Measurements from ENCODE around the gene PRLHR.

PRLHR gene

GRCh38 chr10:118565301-118566075 is 30.0 kb downstream of the PRLHR start:
- H3K4me3 ChIP-seq (ENCODE audit: low read depth, low read length), result no peak overlapping the region
- TF ChIP-seq, protein P1, sequence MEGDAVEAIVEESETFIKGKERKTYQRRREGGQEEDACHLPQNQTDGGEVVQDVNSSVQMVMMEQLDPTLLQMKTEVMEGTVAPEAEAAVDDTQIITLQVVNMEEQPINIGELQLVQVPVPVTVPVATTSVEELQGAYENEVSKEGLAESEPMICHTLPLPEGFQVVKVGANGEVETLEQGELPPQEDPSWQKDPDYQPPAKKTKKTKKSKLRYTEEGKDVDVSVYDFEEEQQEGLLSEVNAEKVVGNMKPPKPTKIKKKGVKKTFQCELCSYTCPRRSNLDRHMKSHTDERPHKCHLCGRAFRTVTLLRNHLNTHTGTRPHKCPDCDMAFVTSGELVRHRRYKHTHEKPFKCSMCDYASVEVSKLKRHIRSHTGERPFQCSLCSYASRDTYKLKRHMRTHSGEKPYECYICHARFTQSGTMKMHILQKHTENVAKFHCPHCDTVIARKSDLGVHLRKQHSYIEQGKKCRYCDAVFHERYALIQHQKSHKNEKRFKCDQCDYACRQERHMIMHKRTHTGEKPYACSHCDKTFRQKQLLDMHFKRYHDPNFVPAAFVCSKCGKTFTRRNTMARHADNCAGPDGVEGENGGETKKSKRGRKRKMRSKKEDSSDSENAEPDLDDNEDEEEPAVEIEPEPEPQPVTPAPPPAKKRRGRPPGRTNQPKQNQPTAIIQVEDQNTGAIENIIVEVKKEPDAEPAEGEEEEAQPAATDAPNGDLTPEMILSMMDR (IDR thresholded peaks at IDR 0.05; ENCODE audit: low read depth, low read length), result no peak
- TF ChIP-seq POLR2A (IDR thresholded peaks at IDR 0.05; ENCODE audit: extremely low read depth, insufficient read length), result no peak
- no peak for TF ChIP-seq MYC (IDR thresholded peaks at IDR 0.05; ENCODE audit: low read depth, low read length)
- no peak for TF ChIP-seq MAX (IDR thresholded peaks at IDR 0.05; ENCODE audit: low read depth, low read length)
- no peak for DNase-seq (ENCODE audit: low read depth)

DNA sequence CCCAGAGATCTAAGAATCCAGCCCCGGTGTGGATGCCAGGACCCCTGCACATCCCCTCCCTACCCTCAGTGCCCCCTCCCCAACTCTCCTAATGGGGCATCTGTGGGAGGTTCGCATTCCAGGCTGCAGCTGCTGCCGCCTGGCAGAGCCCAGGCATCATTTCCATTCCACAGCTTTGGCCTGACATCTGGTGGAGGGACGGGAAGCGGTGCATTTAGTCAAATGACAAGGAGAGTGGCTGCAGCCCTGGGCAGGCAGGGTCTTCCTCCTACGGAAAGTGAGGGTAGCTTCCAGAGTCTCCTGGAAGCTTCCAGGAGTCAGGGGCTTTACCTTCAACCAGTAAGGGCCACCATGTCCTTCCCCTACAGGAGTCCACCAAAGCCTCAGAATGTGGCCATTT is 30.8 kb downstream of the PRLHR start:
- no peak overlapping the region for H3K4me3 ChIP-seq (ENCODE audit: low read depth, low read length)
- TF ChIP-seq, protein P1 (IDR thresholded peaks at IDR 0.05; ENCODE audit: low read depth, low read length), result no peak
- TF ChIP-seq MAX (IDR thresholded peaks at IDR 0.05; ENCODE audit: low read depth, low read length), result no peak
- no peak for TF ChIP-seq POLR2A (IDR thresholded peaks at IDR 0.05; ENCODE audit: extremely low read depth, insufficient read length)
- TF ChIP-seq MYC (IDR thresholded peaks at IDR 0.05; ENCODE audit: low read depth, low read length), result no peak
- DNase-seq (ENCODE audit: low read depth), result no peak

GRCh38 chr10:118564114-118564513 is 31.3 kb downstream of the PRLHR start:
- DNase-seq (ENCODE audit: low read depth), result no peak

DNA sequence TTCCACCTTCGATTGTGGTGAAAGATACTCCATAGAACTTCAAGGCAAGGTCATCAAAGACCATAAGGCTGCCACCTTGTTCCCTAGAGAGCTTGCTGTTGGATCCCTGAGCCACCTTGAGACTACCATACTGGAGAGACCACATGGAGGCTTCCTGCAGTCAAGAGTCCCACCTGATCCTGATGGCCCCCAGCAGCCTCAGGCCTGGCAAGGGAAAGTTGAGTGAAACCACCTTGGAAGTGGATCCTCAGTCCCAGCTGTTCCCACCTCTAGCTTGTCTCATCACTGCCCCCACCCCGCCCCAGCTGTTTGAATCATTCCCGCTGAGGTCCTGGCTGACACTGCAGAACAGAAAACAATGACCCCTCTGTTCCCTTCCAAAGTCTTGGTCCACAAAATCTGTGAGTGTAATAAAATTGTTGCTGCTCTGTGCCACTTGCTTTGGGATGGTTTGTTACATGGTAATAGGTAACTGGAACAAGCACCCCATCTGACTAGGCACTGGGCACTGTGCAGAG is 32.0 kb downstream of the PRLHR start:
- no peak overlapping the region for H3K4me3 ChIP-seq (ENCODE audit: low read depth, low read length)
- TF ChIP-seq MAX (IDR thresholded peaks at IDR 0.05; ENCODE audit: low read depth, low read length), result no peak
- TF ChIP-seq, protein P1 (IDR thresholded peaks at IDR 0.05; ENCODE audit: low read depth, low read length), result no peak
- DNase-seq (ENCODE audit: low read depth), result no peak

More at GRCh38 chr10:118564114-118564513, 31.3 kb downstream of the PRLHR start:
- H3K4me3 ChIP-seq (ENCODE audit: low read depth, low read length), result no peak overlapping the region
- no peak for TF ChIP-seq POLR2A (IDR thresholded peaks at IDR 0.05; ENCODE audit: extremely low read depth, insufficient read length)
- no peak for TF ChIP-seq MAX (IDR thresholded peaks at IDR 0.05; ENCODE audit: low read depth, low read length)
- TF ChIP-seq, protein P1 (IDR thresholded peaks at IDR 0.05; ENCODE audit: low read depth, low read length), result no peak
- TF ChIP-seq MYC (IDR thresholded peaks at IDR 0.05; ENCODE audit: low read depth, low read length), result no peak

- TF ChIP-seq MAX (IDR thresholded peaks at IDR 0.05; ENCODE audit: low read depth, low read length), result no peak
- TF ChIP-seq, protein P1 (IDR thresholded peaks at IDR 0.05; ENCODE audit: low read depth, low read length), result no peak
- TF ChIP-seq POLR2A (IDR thresholded peaks at IDR 0.05; ENCODE audit: extremely low read depth, insufficient read length), result no peak
- no peak for DNase-seq (ENCODE audit: low read depth)
- H3K4me3 ChIP-seq (ENCODE audit: low read depth, low read length), result no peak overlapping the region
Measured at GRCh38 chr10:118562851-118563250, 32.6 kb downstream of the PRLHR start.

Measured in NB4 (cell line).